HG02623 (cell line): ENCODE results near the gene WWTR1.

ENCODE experiments used
- ATAC-seq: cut with Tn5 transposase; IDR thresholded peaks from one replicate; pipeline ENCODE4 v1.9.1; 2021; ENCODE audit warnings: moderate library complexity; ENCODE audit not compliant: unreplicated experiment

The WWTR1 gene

DNA sequence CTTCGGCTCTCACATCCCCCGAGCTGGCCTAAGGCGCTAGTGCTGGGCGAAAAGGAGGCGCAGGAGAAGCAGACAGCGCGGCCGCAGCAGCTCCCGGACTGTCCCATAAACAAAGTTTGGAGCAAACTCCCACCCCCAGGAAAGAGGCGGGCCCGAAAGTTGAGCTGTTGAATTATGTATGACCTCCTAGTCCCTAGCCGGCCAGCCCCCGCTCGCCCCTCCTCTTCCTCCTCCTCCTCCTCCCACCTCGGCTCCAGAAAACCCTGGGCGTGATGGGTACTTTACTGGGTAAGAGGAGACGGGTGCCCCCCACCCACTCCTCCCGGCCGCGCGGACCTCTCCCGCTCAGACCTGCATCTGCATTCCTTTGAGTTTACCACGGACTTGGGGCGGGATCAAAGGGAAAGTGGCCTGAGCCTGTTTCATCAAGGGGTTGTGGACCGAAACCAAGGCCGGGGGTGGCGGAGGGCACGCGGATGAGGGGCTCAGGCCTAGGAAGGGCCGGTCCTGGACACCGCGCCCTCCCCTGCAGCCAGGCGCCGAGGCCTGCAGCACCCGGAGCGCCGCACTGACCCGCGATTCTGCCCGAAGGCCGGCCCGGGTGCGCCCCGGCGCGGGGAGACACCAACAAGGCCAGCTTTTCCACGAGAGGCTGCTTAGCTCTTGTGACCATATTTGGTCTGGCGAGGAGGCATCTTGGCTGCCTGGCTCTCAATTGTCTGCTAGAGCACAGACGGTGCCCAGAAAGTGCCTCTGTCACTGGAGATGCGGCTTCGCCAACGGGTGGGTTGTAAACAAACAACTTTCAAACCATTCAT is at the start of gene WWTR1:
Gene WWTR1, minus strand, starts transcription at position 100 of the 818 bp plus-strand sequence. CDS start 719 bp downstream, outside the sequence.
- peak; percentile 71 for ATAC-seq

DNA sequence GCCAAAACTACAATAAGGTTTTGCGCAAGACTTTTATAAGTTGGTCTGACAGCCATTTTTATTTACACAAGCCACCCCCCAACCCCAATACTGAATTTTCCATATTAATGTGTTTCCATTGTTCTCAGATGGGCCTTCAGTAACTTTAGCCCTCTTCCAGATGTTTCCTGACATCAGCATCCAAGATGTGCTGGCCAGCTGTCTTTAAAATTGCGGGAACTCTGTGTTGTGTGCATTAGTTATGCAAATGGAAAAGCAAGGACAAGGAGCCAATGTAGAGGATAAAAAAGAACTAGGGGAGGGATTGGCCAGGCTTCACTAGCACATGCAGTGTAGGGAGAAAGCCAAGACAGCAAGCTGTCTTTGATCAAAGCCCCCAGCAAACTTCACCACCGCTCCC is 49.1 kb upstream of the WWTR1 start:
- ATAC-seq: no peak

DNA sequence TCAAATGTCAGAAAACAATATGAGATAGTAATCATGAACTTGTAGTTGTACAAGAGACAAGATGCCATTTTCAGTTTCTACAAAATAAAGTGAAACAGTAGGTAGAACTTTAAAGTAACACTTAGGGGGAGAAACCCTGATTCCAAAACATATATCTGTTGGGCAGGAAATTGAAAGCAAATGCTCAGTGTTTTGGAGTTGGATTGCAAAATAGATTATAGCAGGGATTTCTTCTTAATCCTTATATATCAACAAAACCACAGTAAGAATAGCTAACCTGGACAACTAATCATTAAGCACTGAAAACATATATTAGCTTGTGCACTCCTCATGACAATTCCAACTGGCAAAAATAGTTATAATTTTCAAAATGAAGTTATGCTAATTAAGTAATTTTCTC is 47.6 kb upstream of the WWTR1 start:
- no peak for ATAC-seq

DNA sequence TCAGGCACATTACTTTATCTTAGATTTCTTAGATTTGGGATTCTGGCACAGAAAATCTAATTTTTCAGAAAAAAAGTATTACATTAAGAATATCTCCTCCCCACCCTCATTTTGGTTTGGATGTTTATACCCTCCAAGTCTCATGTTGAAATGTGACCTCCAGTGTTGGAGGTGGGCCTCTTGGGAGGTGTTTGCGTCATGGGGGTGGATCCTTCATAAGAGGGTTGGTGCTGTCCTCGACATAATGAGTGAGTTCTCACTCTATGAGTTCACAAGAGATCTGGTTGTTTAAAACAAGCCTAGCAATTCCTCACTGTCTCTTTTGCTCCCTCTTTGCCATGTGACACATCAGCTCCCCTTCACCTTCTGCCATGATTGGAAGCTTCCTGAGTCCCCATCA is 45.6 kb upstream of the WWTR1 start:
- no peak for ATAC-seq

DNA sequence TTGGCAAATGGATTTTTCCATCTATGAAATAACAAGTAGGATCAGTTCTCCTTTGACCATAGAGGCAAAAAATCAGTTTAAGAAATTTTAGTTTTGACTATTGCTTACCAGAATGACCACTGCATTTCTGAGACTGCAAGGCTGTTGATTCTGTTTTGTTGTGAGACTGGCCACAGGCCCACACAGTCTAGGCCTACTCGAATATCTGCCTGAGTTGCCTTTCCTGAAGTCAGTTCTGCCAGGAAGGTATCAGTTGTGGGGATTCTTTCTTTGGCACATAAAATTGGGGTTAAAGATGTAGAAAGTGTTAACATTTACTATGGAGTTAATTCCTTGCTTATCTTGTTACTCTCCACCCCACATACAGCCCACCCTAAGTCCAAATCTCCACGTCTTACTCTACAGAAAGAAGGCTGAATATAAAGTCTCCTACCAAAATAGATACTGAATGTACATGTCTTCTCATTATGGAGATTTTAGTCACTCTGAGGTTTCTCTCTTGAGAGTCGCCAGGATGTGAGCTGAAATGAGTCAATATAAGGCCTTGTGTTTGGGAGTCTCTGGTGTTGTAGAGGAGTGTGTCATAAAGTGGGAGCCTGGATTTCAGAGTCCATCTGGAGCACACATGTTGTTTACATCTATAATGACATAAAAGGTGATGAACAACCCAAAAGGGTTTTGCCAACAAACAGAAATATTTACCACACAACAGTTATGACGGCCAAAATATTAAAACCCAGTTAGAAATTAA is 45.0 kb upstream of the WWTR1 start:
- no peak for ATAC-seq

DNA sequence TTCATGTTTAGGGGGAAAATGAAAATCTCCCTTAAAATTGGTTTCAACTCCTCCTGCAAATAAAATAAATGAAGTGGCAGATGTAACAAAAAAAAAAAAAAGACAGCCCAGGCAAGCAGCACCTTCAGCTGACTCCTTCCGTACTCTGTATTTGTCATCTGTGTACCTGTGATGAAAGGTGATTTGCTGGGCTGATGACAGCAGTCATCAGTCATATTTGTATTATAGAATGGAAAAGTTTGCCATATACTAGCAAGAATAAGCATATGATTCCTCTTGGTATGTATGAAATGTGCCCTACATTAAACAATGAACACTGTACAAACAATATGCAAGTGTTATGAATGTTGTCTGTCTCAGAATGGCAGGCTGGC is 44.1 kb upstream of the WWTR1 start:
- no peak for ATAC-seq

DNA sequence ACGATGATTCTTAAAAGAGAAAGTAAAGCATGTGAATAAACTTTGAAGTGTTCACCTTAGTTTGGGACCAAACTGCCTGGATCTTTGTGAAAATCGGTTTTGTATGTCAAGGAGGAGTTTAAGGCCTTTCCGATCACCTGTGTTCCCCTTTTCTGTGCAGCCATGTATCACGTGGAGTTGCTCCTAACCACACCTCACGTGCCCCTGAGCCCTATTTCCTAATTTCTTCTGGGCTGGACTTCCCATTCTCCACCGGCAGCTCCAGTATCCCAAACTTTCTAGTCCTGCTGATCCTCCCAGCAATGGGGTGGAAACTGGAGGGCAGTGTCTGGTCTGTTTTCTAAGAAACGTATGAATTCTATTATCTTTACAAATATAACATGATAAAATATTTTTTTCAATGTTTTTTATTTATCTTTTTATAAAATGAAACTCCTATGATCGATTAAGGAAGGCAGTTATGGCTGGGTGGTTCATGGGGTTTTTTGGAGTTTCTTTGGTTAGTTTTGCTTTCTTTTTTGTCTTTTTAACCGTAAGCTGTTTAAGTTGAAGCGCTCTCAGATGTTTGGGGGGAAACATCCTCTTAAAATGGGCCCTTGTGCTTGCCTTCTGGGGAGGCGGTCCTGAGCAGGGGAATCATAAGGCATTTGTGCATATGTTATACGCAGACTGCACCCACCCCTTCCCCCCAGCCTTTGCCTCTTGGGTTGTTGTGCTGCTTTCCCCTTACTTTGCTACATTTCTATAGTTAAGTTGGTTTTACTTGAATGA is 43.6 kb upstream of the WWTR1 start:
- ATAC-seq: no peak

DNA sequence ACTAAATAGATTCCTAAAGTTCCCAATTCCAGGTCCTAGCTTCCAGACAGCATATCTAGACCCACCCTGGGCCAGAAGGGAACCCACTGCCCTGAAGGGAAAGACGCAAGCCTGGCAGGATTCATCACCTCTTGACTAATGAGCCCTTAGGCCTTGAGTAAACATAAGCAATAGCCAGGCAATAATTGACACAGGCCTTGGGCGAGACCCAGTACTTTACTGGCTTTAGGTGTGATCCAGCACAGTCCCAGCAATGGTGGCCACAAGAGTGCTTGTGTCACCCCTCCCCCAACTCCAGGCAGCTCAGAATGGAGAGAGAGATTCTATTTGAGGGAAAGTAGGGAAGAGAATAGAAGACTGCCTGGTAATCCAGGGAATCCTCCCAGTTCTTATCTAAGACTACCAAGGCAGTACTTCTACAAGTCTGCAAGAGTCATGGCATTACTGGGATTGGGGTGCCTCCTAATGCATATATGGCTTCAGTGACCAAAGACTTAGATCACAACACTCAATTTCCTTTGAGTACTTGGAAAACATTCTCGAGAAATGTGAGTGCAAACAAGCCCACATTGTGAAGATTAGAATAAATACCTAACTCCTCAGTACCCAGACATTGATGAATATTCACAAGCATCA is 30.4 kb upstream of the WWTR1 start:
- no peak for ATAC-seq

DNA sequence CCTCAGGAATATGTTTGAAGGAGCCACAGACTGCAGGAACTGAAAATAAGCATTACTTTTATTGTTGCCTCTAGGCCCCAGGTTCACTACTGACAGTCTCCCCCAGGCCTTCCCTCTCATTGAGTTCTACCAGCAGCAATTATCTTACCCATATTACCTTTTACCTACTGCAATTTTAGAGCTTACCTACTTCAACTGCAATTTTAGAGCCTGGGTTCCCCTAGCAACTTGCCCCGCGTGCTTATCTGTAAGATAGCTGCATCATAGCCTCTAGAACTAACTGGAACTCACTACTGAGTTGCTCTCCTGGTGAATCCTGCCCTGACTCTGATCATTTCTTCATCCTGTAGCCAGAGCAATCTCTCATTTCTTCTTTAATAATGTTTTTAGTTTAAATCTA is 29.2 kb upstream of the WWTR1 start:
- no peak for ATAC-seq

DNA sequence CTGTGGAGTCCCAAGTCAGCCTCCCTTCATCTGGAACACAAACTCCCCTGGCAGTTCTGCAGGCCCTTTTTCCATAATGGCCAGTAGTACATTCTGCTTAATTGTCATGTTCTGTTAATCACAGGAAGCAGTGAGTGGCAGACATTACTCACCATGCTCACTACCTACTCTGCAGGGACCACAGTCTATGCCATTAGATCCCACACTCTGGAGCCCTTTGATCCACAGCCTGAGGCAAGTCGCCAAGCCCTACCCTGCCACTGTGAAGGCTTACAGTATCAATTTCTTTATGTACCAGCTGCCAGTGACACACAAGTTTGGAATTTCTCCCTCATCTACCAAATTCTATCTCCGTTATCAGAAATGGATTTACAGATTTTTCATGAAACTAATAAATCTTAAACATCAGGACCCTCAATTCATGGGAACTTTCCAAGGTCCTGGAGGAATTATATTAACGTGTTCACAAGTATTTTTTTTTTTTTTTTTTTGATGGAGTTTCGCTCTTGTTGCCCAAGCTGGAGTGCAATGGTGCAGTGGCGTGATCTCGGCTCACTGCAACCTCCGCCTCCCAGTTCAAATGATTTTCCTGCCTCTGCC is 20.6 kb upstream of the WWTR1 start:
- no peak for ATAC-seq

DNA sequence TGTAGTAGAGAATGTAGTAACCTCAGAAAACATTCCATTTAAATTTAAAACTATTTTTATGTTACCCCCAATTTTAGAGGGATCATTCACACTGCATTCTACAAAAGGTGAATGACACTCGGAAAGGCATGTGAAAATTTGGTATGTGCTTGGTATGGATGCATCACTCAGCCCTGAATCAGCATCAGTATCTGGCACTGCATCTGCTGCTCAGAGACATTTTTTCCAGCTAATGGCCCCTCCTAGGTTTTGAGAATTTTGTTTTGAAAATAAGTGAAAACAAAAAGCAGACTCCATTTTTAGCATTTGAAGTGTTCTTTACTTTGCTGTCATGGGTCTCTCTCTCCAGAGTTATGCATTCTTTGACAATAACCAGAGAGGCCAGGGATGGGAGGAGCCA is 15.6 kb upstream of the WWTR1 start:
- no peak for ATAC-seq

DNA sequence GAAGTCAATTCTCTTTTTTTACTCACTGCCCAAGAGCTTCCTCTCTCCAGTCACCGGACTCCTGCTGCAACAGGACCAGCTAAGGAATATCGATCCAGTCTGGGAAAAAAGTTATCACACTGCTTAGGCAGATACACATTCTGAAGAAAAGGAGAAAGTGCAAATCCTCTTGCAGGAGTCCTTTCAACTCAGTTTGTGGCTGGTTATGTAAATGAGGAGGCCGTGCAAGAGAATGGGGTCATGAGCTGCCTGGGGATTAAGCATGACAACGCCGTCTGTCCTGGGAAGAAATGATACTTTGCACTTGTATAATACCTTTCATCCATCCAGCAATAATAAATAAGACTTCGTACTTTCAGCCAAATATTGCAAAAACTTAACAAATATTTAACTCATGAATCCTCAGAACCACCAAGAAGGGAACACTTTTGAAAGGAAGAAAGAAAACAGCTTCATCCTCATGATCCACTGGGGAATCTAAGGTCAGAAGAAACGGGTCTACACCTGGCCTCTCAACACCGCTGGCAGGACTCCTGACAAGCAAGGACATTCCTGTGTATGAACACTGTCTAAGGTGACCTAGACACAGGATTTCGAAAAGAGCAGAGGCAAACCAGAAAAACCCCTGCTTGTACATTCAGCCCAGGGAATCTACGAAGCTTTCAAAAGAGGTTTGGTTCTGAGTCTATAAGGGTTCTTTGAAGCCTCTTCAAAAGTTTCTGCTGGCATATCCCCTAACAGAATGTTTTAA is 13.1 kb upstream of the WWTR1 start:
- no peak for ATAC-seq

DNA sequence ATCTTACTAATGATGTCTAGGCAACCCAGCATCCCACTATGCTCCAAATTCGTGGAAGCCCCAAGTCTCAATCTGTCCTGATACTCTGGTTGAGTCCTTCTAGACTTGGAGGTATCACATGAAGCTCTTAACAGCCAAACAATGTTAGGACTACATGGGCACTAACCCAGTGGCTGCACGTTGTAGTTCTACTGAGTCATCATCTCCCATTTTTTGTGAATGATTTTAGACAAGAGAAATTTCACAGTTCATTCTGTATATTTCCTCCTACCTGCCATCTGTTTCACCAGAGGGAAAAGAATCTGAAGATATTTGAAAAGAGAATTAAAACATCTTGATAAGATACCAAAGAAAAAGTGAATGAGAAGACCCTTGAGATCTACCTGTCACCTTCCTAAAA is 9.8 kb upstream of the WWTR1 start:
- ATAC-seq: no peak

DNA sequence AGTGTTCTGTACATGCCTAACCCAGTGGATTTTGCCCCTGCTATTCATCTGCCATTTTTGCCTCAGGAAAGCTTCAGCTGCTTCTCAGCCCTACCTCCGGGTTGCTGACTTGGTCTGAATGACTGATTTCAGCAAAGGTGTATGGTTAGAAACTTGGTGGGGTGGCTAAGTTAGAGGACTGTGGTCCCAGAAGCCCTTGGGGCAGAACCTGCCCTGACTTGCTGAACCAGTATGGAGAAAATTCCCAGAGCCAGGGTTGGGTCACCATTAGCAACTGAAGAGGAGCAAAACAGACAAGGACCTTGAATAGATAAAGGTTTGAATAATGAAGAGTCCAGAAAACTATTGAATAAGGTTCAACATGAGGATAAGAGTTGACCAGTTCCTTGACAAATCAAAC is 6.1 kb upstream of the WWTR1 start:
- no peak for ATAC-seq

DNA sequence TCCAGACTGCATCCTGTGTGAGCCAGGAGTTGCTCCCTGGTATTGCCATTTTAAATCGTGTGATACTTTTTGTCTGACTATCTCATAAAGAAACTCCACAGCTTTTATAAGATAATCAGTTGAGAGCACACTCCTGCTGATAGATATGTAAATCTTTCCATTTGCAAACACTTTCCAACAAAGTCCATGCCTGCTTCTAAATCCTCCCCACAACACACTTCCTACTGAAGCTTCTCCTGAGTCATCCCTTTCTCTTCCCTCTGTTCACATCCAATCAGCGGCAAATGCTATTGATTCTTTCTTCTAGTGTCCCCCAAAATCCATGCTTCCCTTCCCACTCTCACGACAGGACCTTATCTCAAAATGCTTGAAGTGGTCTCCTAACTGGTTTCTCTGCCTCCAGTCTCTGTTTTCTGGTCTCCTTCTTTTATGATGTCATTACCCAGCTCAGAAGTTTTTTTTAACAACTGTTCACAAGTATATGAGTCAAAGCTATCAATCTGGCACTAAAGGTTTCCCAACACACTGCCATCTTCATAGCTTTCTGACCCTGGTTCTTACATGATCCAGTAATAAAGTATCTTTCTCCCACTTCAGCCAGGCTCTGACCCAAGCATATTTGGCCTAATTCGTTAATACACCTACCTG is 4.5 kb upstream of the WWTR1 start:
- no peak for ATAC-seq

DNA sequence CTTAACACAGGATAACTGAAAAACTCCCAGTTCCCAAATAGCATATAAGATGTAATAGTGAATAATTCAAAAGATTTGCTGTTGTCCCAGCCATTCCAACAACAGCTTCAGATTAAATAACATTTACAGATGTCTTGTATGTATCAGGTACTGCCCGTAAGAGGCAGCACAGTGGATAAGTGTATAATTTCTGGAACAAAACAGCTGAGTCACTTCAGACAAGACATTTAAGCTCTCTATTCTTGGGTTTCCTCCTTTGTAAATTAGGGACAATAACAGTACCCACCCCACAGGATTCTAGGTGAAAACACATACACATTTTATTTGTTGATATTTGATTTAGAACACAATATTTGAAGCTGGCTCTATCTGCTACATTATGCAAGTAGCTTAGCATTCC is 2.6 kb upstream of the WWTR1 start:
- no peak for ATAC-seq

DNA sequence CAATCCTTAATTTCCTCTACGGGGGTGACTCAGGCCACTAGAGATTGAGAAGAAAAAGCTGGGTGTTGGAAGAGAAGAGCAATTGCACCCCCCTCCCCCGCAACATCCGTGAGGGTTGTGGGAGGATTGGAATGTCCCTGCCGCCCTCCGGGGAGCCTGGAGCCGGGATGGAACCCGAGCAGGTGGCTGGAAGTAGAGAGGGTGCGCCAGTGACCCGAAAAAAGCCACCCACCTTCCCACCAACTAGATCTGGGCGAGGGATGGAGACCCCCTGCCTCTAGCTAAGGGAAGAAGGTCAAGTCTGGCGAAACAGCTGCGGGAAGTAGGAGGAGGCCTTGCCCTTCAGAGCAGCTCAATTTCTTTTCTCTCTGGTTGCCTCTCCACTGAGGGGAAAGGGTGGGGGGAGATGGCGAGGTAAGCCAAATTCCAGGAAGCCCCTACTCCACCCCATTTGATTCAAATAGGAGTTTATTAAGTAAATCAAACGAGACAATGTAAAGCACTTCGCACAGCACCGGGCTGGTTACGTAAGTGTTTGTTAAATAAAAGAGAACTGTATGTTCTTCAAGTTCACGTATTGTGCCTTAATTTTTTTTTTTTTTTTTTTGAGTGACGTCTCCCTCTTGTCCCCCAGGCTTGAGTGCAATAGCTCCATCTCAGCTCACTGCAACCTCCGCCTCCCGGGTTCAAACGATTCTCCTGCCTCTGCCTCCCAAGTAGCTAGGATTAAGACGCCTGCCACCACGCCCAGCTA is 1.1 kb upstream of the WWTR1 start:
- ATAC-seq: no peak

DNA sequence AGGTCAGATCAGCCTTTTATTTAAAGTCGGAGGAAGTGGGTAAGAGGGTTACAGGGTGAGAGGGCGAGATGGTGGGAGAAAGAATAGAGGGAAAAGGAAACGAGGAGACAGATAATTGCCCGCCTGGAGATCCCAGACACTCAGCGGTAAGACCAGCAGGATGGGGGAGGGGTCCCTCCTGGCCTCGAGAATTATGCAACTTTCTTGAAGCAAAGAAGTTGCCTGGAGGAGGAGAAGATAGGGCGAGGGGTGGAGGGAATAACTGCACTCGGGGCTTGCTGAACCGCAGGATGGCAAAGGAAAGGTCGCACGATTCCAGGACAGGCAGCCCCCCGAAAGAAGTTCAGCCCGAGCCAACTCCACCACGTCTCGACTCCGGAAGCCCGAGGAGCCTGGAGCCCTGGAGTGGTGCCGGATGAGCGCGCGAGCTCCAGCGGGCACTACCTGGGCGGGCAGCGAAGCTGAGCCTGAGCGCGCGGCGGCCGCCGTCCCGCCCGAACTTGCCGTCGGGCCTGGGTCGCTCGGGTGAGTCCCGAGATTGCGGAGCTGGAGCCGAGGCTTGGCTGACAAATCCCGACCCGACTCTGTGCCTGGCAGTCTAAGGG is 402 bp downstream of the WWTR1 start:
- peak; percentile 23 for ATAC-seq
